ENCODE measurements around the gene SPSB1. TPM values are rescaled to one million over a fixed set of nuclear protein-coding genes. Genes with fewer than 3 reads are reported as not detected.

The SPSB1 gene
- total and polyA plus RNA-seq, 12 donors = 1.4 to 14.0 (median 9.9) TPM

- Histone ChIP-seq H3K27ac (peak overlapping the region in 1 of 5 donors; percentile 75), H3K36me3 (replicated peaks in 1 of 2) (no peaks in the 10 kb centered on the region), H3K9me3 (replicated peaks in 1 of 3) (no peaks in the 10 kb centered on the region), H3K4me1 (replicated peaks in 1 of 2) (peaks cover 10 to 16% of the 10 kb centered on the region in 2 donors), H3K27me3 (no peaks in the 10 kb centered on the region), H3K4me3 (no peak overlapping the region)
- DNase-seq = no peak
- 81 to 87% (median 84%) methylated on average over 13 to 19 of the region's 19 CpGs for WGBS, 4 donors
- TF ChIP-seq, protein P1, sequence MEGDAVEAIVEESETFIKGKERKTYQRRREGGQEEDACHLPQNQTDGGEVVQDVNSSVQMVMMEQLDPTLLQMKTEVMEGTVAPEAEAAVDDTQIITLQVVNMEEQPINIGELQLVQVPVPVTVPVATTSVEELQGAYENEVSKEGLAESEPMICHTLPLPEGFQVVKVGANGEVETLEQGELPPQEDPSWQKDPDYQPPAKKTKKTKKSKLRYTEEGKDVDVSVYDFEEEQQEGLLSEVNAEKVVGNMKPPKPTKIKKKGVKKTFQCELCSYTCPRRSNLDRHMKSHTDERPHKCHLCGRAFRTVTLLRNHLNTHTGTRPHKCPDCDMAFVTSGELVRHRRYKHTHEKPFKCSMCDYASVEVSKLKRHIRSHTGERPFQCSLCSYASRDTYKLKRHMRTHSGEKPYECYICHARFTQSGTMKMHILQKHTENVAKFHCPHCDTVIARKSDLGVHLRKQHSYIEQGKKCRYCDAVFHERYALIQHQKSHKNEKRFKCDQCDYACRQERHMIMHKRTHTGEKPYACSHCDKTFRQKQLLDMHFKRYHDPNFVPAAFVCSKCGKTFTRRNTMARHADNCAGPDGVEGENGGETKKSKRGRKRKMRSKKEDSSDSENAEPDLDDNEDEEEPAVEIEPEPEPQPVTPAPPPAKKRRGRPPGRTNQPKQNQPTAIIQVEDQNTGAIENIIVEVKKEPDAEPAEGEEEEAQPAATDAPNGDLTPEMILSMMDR (IDR thresholded peaks at IDR 0.05) = no peak
- TF ChIP-seq POLR2A (IDR thresholded peaks at IDR 0.05) = no peak
- intact Hi-C loops (cut with DNase I) = loop anchor here in 1 of 2 donors (10.0 kb wide), 1 partner anchor 174 kb away; no protein-coding TSS in a partner anchor
Measured at GRCh38 chr1:9281071-9281827, 11.4 kb upstream of the SPSB1 start.

GRCh38 chr1:9281908-9282695 is 10.6 kb upstream of the SPSB1 start:
- Histone ChIP-seq H3K4me3 (no peak overlapping the region), H3K36me3 (replicated peaks in 1 of 2) (no peaks in the 10 kb centered on the region), H3K27ac (no peak overlapping the region), H3K27me3 (no peaks in the 10 kb centered on the region), H3K4me1 (replicated peaks in 1 of 2) (peaks cover 10 to 16% of the 10 kb centered on the region in 2 donors), H3K9me3 (replicated peaks in 1 of 3) (no peaks in the 10 kb centered on the region)
- intact Hi-C loops (cut with DNase I) = loop anchor here in 1 of 2 donors (10.0 kb wide), 1 partner anchor 173 kb away; no protein-coding TSS in a partner anchor
- DNase-seq = no peak
- 48 to 67% (median 61%) methylated on average over 8 to 12 of the region's 12 CpGs for WGBS, 4 donors
- TF ChIP-seq POLR2A (IDR thresholded peaks at IDR 0.05) = no peak

DNA sequence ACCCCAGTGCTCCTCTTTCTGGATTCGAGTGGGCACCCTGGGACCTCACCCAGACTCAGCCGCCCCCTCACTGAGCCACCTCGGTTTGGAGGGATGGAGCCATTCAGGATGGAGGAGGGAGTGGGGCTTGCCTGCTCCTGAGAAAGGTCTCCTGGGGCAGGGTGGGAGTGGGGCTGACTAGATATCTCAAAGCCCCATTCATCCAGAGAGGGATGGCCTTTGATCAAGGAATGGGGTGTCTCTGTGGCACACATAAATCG is 10.1 kb upstream of the SPSB1 start:
- TF ChIP-seq, protein P1 (IDR thresholded peaks at IDR 0.05) = no peak
- TF ChIP-seq POLR2A (IDR thresholded peaks at IDR 0.05) = no peak

GRCh38 chr1:9284061-9284460 is 8.6 kb upstream of the SPSB1 start:
- TF ChIP-seq, protein P1 (IDR thresholded peaks at IDR 0.05) = no peak
- no peak for TF ChIP-seq POLR2A (IDR thresholded peaks at IDR 0.05)
- no peak for DNase-seq
- peaks cover 10 to 16% of the 10 kb centered on the region in 2 donors for H3K4me1 ChIP-seq (replicated peaks in 1 of 2)
- no peaks in the 10 kb centered on the region for H3K36me3 ChIP-seq (replicated peaks in 1 of 2)
- WGBS, 4 donors = 85 to 90% (median 86%) methylated on average over 2 of the region's 2 CpGs
- intact Hi-C loops (cut with DNase I) = loop anchor here in 1 of 2 donors (10.0 kb wide), 1 partner anchor 171 kb away; no protein-coding TSS in a partner anchor
- H3K27me3 ChIP-seq = no peaks in the 10 kb centered on the region
- no peak overlapping the region for H3K4me3 ChIP-seq
- H3K27ac ChIP-seq = no peak overlapping the region
- peaks cover 0 to 13% (median 0%) of the 10 kb centered on the region in 3 donors for H3K9me3 ChIP-seq (replicated peaks in 1 of 3)

More for the DNA sequence above, 10.1 kb upstream of the SPSB1 start:
- H3K9me3 ChIP-seq (replicated peaks in 1 of 3) = no peaks in the 10 kb centered on the region
- H3K27me3 ChIP-seq = no peaks in the 10 kb centered on the region
- H3K4me1 ChIP-seq (replicated peaks in 1 of 2) = peaks cover 10 to 16% of the 10 kb centered on the region in 2 donors
- DNase-seq = no peak
- H3K36me3 ChIP-seq (replicated peaks in 1 of 2) = no peaks in the 10 kb centered on the region
- intact Hi-C loops (cut with DNase I) = loop anchor here in 1 of 2 donors (10.0 kb wide), 1 partner anchor 172 kb away; no protein-coding TSS in a partner anchor
- no peak overlapping the region for H3K27ac ChIP-seq
- no peak overlapping the region for H3K4me3 ChIP-seq
- 59 to 79% (median 65%) methylated on average over 2 to 4 of the region's 4 CpGs for WGBS, 4 donors
